HL-60 (cell line): Measurements from ENCODE around the gene TMEM63A.

Source experiments
- DNase-seq, 2 experiments: peaks; one replicate each; pipeline ENCODE4 v3.0.0-alpha.2; 2010 to 2020; ENCODE audit warnings: low read depth in 1 of 2, low spot score in 1 of 2
- H3K27ac ChIP-seq: fragments of 250-450 bp; sonication (Bioruptor Pico); replicated peaks from 2 replicates; pipeline ENCODE4 v1.5.1; 2020; ENCODE audit warnings: mild to moderate bottlenecking, moderate library complexity
- H3K27me3 ChIP-seq: fragments of 250-450 bp; sonication (Bioruptor Pico); 2 replicates; pipeline ENCODE4 v1.5.1; 2021; ENCODE audit warnings: mild to moderate bottlenecking, moderate library complexity; ENCODE audit not compliant: insufficient read depth, poor library complexity, severe bottlenecking
- H3K4me3 ChIP-seq: replicated peaks from 2 replicates; pipeline ENCODE4 v1.5.1; 2011; ENCODE audit warnings: mild to moderate bottlenecking, control low read depth, low read length; ENCODE audit not compliant: insufficient read depth
- CTCF ChIP-seq: IDR thresholded peaks from one replicate; pipeline ENCODE4 v1.5.1; 2011; ENCODE audit warnings: low read length, control low read depth, inconsistent platforms; ENCODE audit not compliant: insufficient read depth
- GABPA ChIP-seq: IDR thresholded peaks from 2 replicates; pipeline ENCODE4 v1.6.1; 2012; ENCODE audit warnings: low read depth
- POLR2AphosphoS5 ChIP-seq: IDR thresholded peaks from 2 replicates; pipeline ENCODE4 v1.6.1; 2012; ENCODE audit warnings: low read depth
- REST ChIP-seq: IDR thresholded peaks from 2 replicates; pipeline ENCODE4 v1.6.1; 2012; ENCODE audit warnings: low read depth; ENCODE audit not compliant: insufficient replicate concordance
- SPI1 ChIP-seq: IDR thresholded peaks from 2 replicates; pipeline ENCODE4 v1.6.1; 2012; ENCODE audit warnings: low read depth, mild to moderate bottlenecking, borderline replicate concordance

TMEM63A gene

GRCh38 chr1:225828706-225829345 lies 53.4 kb downstream of the TMEM63A start:
- H3K27ac ChIP-seq, result no peak overlapping the region
- H3K4me3 ChIP-seq, result no peak overlapping the region
- no peak for TF ChIP-seq REST
- no peak for TF ChIP-seq GABPA
- no peak for TF ChIP-seq POLR2AphosphoS5
- no peak for TF ChIP-seq CTCF
- TF ChIP-seq SPI1, result no peak
- DNase-seq, result no peak
- H3K27me3 ChIP-seq, result no peaks in the 10 kb centered on the region

GRCh38 chr1:225827076-225827475 lies 55.1 kb downstream of the TMEM63A start:
- H3K4me3 ChIP-seq, result no peak overlapping the region
- no peaks in the 10 kb centered on the region for H3K27me3 ChIP-seq
- TF ChIP-seq GABPA (no peak), POLR2AphosphoS5 (no peak), CTCF (no peak), SPI1 (no peak), REST (no peak)
- no peak overlapping the region for H3K27ac ChIP-seq
- DNase-seq, result peak in 1 of 2 experiments; percentile 20

GRCh38 chr1:225825607-225826007 lies 56.6 kb downstream of the TMEM63A start:
- H3K27me3 ChIP-seq, result no peaks in the 10 kb centered on the region
- TF ChIP-seq REST (no peak), SPI1 (no peak)
- DNase-seq, result no peak
- no peak overlapping the region for H3K4me3 ChIP-seq
- H3K27ac ChIP-seq, result no peak overlapping the region
